ENCODE data around the gene MTHFD2L.

MTHFD2L gene

DNA sequence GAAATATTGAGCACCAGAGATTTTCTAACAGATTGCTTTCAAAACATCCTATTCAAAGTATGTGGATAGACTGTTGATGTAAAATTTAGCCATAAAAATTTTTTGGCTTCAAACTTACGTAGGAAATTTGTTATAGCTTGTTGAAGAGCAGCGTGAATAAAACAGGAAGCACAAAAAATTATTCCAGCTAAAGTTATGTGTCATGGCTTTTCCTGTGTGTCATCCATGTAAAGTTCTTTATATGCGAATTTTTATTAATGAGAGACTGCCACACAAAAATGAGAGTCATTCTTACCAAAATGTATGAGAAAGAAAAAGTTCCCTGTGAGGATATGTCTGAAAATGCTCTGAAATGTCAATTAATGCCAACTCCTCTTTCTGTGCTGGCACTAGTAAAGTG lies 169.8 kb downstream of the MTHFD2L start:
- TF ChIP-seq, protein P1, sequence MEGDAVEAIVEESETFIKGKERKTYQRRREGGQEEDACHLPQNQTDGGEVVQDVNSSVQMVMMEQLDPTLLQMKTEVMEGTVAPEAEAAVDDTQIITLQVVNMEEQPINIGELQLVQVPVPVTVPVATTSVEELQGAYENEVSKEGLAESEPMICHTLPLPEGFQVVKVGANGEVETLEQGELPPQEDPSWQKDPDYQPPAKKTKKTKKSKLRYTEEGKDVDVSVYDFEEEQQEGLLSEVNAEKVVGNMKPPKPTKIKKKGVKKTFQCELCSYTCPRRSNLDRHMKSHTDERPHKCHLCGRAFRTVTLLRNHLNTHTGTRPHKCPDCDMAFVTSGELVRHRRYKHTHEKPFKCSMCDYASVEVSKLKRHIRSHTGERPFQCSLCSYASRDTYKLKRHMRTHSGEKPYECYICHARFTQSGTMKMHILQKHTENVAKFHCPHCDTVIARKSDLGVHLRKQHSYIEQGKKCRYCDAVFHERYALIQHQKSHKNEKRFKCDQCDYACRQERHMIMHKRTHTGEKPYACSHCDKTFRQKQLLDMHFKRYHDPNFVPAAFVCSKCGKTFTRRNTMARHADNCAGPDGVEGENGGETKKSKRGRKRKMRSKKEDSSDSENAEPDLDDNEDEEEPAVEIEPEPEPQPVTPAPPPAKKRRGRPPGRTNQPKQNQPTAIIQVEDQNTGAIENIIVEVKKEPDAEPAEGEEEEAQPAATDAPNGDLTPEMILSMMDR (IDR thresholded peaks at IDR 0.05; ENCODE audit: insufficient read depth, low read depth, low read length, missing control alignments) = no peak
- H3K4me3 ChIP-seq (ENCODE audit: low read length) = no peak overlapping the region
- peak; percentile 59 for DNase-seq (ENCODE audit: low read depth)

DNA sequence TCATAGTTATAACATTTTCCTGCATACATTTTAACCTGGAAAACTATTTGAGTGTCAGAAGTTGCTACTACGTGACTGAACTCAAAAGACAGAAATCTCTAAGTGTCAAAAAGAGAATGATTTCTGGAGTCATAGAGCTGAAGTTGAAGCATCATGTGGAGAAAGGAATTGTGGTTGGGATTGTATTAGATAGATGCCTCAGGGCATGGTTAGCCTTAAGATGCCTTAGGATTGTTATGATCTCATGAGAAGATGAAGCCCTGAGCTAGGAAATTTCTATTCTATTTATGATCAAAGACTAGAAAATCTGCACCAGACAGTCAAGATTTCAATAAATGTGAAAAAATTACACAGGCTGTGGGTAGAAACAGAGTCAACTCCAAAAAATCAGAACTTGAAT lies 170.6 kb downstream of the MTHFD2L start:
- TF ChIP-seq, protein P1 (IDR thresholded peaks at IDR 0.05; ENCODE audit: insufficient read depth, low read depth, low read length, missing control alignments) = no peak
- no peak overlapping the region for H3K4me3 ChIP-seq (ENCODE audit: low read length)
- peak; percentile 41 for DNase-seq (ENCODE audit: low read depth)

DNA sequence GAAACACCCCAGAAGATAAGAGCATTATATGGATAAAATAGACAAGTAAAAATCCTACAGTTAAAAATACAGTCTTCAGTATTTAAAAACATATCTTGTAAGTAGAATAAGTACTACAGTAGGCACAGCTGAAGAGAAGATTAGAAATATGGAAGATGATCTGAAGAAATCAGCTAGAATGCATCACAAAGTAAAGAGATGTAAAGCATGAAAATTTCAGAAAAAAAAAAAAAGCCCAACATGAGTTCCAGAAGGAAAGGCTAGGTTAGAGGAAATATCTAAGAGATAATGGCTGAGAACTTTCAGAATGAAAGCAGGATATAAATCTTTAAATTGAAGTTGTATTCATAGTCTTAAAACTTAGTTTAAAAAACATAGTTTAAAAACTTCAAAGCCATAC lies 171.4 kb downstream of the MTHFD2L start:
- DNase-seq (ENCODE audit: low read depth) = no peak
- TF ChIP-seq, protein P1 (IDR thresholded peaks at IDR 0.05; ENCODE audit: insufficient read depth, low read depth, low read length, missing control alignments) = no peak
- no peak overlapping the region for H3K4me3 ChIP-seq (ENCODE audit: low read length)

DNA sequence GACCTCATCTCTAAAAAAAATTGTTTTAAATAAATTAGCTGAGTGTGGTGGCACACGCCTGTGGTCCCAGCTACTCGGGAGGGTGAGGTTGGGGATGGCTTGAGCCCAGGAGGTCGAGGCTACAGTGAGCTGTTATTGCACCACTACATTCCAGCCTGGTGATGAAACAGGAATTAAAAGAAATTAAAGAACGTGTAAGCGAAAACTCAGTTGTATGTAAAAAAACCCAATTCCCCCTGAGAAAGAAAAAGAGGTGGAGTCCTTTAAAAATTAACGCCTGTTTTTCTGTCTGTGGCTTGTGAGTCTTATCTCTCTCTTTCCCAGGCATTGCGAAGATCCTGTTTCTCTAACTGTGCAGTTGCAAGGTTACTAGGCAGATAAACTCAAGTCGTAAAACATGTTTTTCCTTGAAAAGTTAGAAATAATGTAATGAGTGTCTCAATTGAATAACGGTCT lies 172.4 kb downstream of the MTHFD2L start:
- H3K4me3 ChIP-seq (ENCODE audit: low read length) = no peak overlapping the region
- DNase-seq (ENCODE audit: low read depth) = no peak
- TF ChIP-seq, protein P1 (IDR thresholded peaks at IDR 0.05; ENCODE audit: insufficient read depth, low read depth, low read length, missing control alignments) = no peak

DNA sequence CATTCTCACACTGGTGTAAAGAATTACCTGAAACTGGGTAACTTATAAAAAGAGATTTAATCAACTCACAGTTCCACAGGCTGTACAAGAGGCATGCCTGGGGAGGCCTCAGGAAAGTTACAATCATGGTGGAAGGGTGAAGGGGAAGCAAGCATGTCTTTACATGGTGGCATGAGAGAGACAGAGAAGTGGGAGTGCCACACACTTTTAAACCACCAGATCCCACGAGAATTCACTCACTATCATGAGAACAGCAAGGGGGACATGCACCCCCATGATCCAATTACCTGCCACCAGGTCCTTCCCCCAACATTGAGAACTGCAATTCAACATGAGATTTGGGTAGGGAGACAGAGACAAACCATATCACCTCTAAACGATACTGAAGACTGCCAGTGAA lies 173.3 kb downstream of the MTHFD2L start:
- TF ChIP-seq, protein P1 (IDR thresholded peaks at IDR 0.05; ENCODE audit: insufficient read depth, low read depth, low read length, missing control alignments) = no peak
- no peak overlapping the region for H3K4me3 ChIP-seq (ENCODE audit: low read length)
- no peak for DNase-seq (ENCODE audit: low read depth)

DNA sequence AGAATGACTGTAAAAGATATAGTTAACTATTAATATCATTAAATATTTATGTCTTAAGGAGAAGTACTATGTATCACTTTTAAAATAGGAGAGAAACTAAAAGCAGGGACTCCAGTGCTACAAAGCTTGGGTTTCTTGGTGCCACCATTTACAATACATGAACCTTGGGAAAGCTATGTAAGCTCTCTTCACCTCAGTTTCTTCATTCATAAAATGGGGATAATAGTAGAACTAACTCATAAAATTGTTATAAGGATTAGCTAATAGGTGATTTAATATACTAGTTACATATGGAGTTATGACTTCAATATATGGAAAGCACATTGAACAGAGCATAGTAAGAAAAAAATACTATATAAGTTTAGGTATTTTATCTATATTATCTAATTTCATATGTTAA lies 174.0 kb downstream of the MTHFD2L start:
- no peak overlapping the region for H3K4me3 ChIP-seq (ENCODE audit: low read length)
- TF ChIP-seq, protein P1 (IDR thresholded peaks at IDR 0.05; ENCODE audit: insufficient read depth, low read depth, low read length, missing control alignments) = no peak
- DNase-seq (ENCODE audit: low read depth) = no peak

DNA sequence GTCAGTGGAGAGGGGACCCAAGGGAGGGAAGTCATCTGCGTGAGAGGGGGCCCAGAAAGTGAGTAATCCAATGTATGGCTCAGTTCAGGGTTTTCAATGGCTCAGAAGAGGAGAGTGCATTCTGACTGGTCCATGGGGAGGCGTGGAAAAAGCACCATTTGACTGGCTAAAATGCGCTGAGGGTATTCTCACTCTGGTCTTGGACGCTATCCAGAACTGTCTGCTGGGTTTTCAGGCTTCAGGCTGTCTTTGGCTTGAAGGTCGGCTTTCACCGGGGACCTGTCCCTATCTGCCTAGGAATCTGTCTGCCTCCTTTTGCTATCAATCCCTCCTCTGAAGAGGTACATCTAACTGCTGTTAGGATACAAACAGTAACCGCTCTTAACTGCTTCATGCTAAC lies 176.7 kb downstream of the MTHFD2L start:
- DNase-seq (ENCODE audit: low read depth) = no peak
- no peak overlapping the region for H3K4me3 ChIP-seq (ENCODE audit: low read length)
- TF ChIP-seq, protein P1 (IDR thresholded peaks at IDR 0.05; ENCODE audit: insufficient read depth, low read depth, low read length, missing control alignments) = no peak
